Ascending aorta (tissue), 2 donors: Measurements from ENCODE around the gene RPE65. TPM values are rescaled to one million over a fixed set of nuclear protein-coding genes. Genes with fewer than 3 reads are reported as not detected.

Source experiments
- DNase-seq, 2 donors: peaks; one replicate each; pipeline ENCODE4 v3.0.0-alpha.2; 2019; ENCODE audit warnings: low spot score in 2 of 2
- H3K27ac ChIP-seq, 2 donors: fragments of 200-600 bp; sonication (generic); one replicate each; pipeline ENCODE4 v1.5.1; 2016 to 2017; ENCODE audit warnings: mild to moderate bottlenecking in 1 of 2
- H3K27me3 ChIP-seq: fragments of 200-600 bp; sonication (generic); one replicate; pipeline ENCODE4 v1.5.1; 2017
- H3K36me3 ChIP-seq, 2 donors: fragments of 200-600 bp; sonication (generic); one replicate each; pipeline ENCODE4 v1.5.1; 2016
- H3K4me1 ChIP-seq, 2 donors: fragments of 200-600 bp; sonication (generic); one replicate each; pipeline ENCODE4 v1.5.1; 2016 to 2017; ENCODE audit warnings: mild to moderate bottlenecking in 1 of 2
- H3K4me3 ChIP-seq, 2 donors: fragments of 200-600 bp; sonication (generic); one replicate each; pipeline ENCODE4 v1.5.1; 2016 to 2017; ENCODE audit warnings: mild to moderate bottlenecking in 1 of 2
- H3K9me3 ChIP-seq, 2 donors: fragments of 200-600 bp; sonication (generic); one replicate each; pipeline ENCODE4 v1.5.1; 2016
- CTCF ChIP-seq, 3 experiments: fragments of 200-600 bp in 2 of 3; fragments of 450-650 bp in 1 of 3; sonication (generic) in 2 of 3; IDR thresholded peaks; one replicate each; pipeline ENCODE4 v1.5.1; 2016 to 2019; ENCODE audit warnings: antibody characterized with exemption in 3 of 3, mild to moderate bottlenecking in 1 of 3, moderate library complexity in 1 of 3
- intact Hi-C: fragments of 100-400 bp; cut with DNase I; formaldehyde crosslinking; loops from one replicate; pipeline ENCODE4 v1.15.1; 2023
- total RNA-seq: library from RNA; depleted of rRNA; stranded (reverse); fragments of >200 nt; gene quantifications from one replicate; pipeline ENCODE4 v1.1.0, GENCODE V29; 2016

Gene RPE65
- total RNA-seq, 1 donor from 2014 or later, result not detected

GRCh38 chr1:68453060-68453670 is 3.4 kb upstream of the RPE65 start:
- no peaks in the 10 kb centered on the region for H3K9me3 ChIP-seq
- no peak for DNase-seq
- H3K4me3 ChIP-seq, result no peak overlapping the region
- intact Hi-C loops, result no loop called here
- H3K4me1 ChIP-seq, result no peaks in the 10 kb centered on the region
- no peaks in the 10 kb centered on the region for H3K36me3 ChIP-seq
- H3K27me3 ChIP-seq, result no peaks in the 10 kb centered on the region
- no peak for TF ChIP-seq CTCF (IDR thresholded peaks at IDR 0.05)
- no peak overlapping the region for H3K27ac ChIP-seq

GRCh38 chr1:68448365-68448764 is 1.4 kb downstream of the RPE65 start:
- intact Hi-C loops, result no loop called here

GRCh38 chr1:68445709-68446108 is 4.0 kb downstream of the RPE65 start:
- no peaks in the 10 kb centered on the region for H3K9me3 ChIP-seq
- no peaks in the 10 kb centered on the region for H3K36me3 ChIP-seq
- H3K4me1 ChIP-seq, result no peaks in the 10 kb centered on the region
- H3K4me3 ChIP-seq, result no peak overlapping the region
- no peaks in the 10 kb centered on the region for H3K27me3 ChIP-seq
- TF ChIP-seq CTCF (IDR thresholded peaks at IDR 0.05), result no peak
- intact Hi-C loops, result no loop called here
- DNase-seq, result no peak
- H3K27ac ChIP-seq, result no peak overlapping the region

More at GRCh38 chr1:68448365-68448764, 1.4 kb downstream of the RPE65 start:
- no peaks in the 10 kb centered on the region for H3K9me3 ChIP-seq
- no peaks in the 10 kb centered on the region for H3K36me3 ChIP-seq
- no peak overlapping the region for H3K27ac ChIP-seq
- no peak for TF ChIP-seq CTCF (IDR thresholded peaks at IDR 0.05)
- no peak overlapping the region for H3K4me3 ChIP-seq
- H3K4me1 ChIP-seq, result no peaks in the 10 kb centered on the region
- no peak for DNase-seq
- no peaks in the 10 kb centered on the region for H3K27me3 ChIP-seq

- Histone ChIP-seq H3K4me3 (no peak overlapping the region), H3K36me3 (no peaks in the 10 kb centered on the region), H3K4me1 (no peaks in the 10 kb centered on the region), H3K9me3 (no peaks in the 10 kb centered on the region), H3K27me3 (no peaks in the 10 kb centered on the region), H3K27ac (no peak overlapping the region)
- peak; percentile 10 to 57 (median 35) for TF ChIP-seq CTCF (IDR thresholded peaks at IDR 0.05)
- intact Hi-C loops, result loop anchor here (5.0 kb wide), 1 partner anchor 326 kb away; no protein-coding TSS in a partner anchor
- peak in 1 of 2 donors; percentile 64 for DNase-seq
Observed at GRCh38 chr1:68442822-68443556, 6.8 kb downstream of the RPE65 start.

GRCh38 chr1:68442006-68442405 is 7.7 kb downstream of the RPE65 start:
- no peaks in the 10 kb centered on the region for H3K9me3 ChIP-seq
- H3K4me1 ChIP-seq, result no peaks in the 10 kb centered on the region
- TF ChIP-seq CTCF (IDR thresholded peaks at IDR 0.05), result no peak
- H3K4me3 ChIP-seq, result no peak overlapping the region
- intact Hi-C loops, result loop anchor here (5.0 kb wide), 1 partner anchor 325 kb away; no protein-coding TSS in a partner anchor
- no peak overlapping the region for H3K27ac ChIP-seq
- H3K36me3 ChIP-seq, result no peaks in the 10 kb centered on the region
- no peak for DNase-seq
- H3K27me3 ChIP-seq, result no peaks in the 10 kb centered on the region
